ENCODE data around the gene KIF5A. TPM values are rescaled to one million over a fixed set of nuclear protein-coding genes. Genes with fewer than 3 reads are reported as not detected.

The KIF5A gene
- total and polyA plus RNA-seq, 2 of the 13 experiments (the other 11 are each of a cell fraction or from before 2014, with no cell fraction given) = 1.6 to 11.9 TPM

DNA sequence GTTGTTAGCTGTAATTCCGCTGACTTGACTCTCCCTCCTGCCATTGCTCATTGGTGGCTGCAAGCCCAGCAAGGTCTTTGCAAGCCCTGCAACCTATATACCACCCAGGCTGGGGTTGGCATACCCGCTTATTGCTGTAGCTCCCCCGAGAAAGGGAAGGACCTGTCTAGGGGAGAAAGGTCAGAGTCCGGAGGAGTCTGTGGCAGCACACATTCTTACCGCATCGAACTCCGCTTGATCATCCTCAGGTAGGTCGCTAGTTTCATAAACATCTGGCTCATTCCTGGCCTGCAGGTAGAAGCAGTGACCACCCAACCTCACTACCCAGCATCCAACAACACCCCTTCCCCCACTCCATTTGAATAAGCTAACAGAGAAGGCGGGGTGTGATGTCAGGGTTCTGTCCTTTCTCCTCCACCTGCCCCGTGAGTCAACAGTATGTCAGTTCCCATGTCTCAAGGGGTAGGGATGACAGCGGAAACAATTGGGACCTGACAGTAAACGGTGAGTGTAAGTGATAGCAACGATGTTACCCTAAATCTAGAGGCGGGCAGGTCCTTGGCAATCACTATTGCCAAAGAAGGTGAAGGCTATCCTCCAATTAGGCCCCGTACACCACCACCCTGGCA lies 3.9 kb upstream of the KIF5A start (continued):
- TF ChIP-seq, protein P1, sequence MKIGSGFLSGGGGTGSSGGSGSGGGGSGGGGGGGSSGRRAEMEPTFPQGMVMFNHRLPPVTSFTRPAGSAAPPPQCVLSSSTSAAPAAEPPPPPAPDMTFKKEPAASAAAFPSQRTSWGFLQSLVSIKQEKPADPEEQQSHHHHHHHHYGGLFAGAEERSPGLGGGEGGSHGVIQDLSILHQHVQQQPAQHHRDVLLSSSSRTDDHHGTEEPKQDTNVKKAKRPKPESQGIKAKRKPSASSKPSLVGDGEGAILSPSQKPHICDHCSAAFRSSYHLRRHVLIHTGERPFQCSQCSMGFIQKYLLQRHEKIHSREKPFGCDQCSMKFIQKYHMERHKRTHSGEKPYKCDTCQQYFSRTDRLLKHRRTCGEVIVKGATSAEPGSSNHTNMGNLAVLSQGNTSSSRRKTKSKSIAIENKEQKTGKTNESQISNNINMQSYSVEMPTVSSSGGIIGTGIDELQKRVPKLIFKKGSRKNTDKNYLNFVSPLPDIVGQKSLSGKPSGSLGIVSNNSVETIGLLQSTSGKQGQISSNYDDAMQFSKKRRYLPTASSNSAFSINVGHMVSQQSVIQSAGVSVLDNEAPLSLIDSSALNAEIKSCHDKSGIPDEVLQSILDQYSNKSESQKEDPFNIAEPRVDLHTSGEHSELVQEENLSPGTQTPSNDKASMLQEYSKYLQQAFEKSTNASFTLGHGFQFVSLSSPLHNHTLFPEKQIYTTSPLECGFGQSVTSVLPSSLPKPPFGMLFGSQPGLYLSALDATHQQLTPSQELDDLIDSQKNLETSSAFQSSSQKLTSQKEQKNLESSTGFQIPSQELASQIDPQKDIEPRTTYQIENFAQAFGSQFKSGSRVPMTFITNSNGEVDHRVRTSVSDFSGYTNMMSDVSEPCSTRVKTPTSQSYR (CRISPR knock-in tag; IDR thresholded peaks at IDR 0.05; ENCODE audit: borderline replicate concordance) = peak; percentile 84
- TF ChIP-seq POLR2A (IDR thresholded peaks at IDR 0.05; ENCODE audit: insufficient read depth in 1 of 2, low read depth in 2 of 2, low read length in 2 of 2) (peak in 1 of 2 experiments; percentile 31; a peak in 1 of 4 replicates), MYC (CRISPR knock-in tag; IDR thresholded peaks at IDR 0.05; ENCODE audit: borderline replicate concordance) (0 out of 2 replicates have a peak, but pooled peaks have one; percentile 20), FOSL2 (CRISPR knock-in tag; IDR thresholded peaks at IDR 0.05) (peak; percentile 39; the same call in 1 of the 2 replicates), ZNF616 (CRISPR knock-in tag; IDR thresholded peaks at IDR 0.05; ENCODE audit: low read depth) (no peak), ZBTB8A (CRISPR knock-in tag; IDR thresholded peaks at IDR 0.05; ENCODE audit: borderline replicate concordance, low read depth) (no peak), ZSCAN29 (CRISPR knock-in tag; conservative IDR thresholded peaks at IDR 0.05) (no peak), ZNF333 (CRISPR knock-in tag; IDR thresholded peaks at IDR 0.05; ENCODE audit: borderline replicate concordance) (no peak), ZKSCAN5 (CRISPR knock-in tag; IDR thresholded peaks at IDR 0.05) (no peak), ZNF747 (CRISPR knock-in tag; IDR thresholded peaks at IDR 0.05; ENCODE audit: borderline replicate concordance) (no peak), SAP130 (CRISPR knock-in tag; IDR thresholded peaks at IDR 0.05; ENCODE audit: low read depth) (peak; percentile 68), ZNF891 (CRISPR knock-in tag; IDR thresholded peaks at IDR 0.05) (no peak), PHB2 (IDR thresholded peaks at IDR 0.05; ENCODE audit: partially characterized antibody) (no peak), KDM6A (CRISPR knock-in tag; IDR thresholded peaks at IDR 0.05; ENCODE audit: low read depth) (no peak), ZBTB1 (CRISPR knock-in tag; IDR thresholded peaks at IDR 0.05; ENCODE audit: borderline replicate concordance) (no peak), FOSL1 (CRISPR knock-in tag; IDR thresholded peaks at IDR 0.05; ENCODE audit: borderline replicate concordance) (no peak), SIN3A (IDR thresholded peaks at IDR 0.05; ENCODE audit: borderline replicate concordance, low read depth, low read length) (0 out of 2 replicates have a peak, but pooled peaks have one; percentile 50), ZNF143 (CRISPR knock-in tag; IDR thresholded peaks at IDR 0.05) (peak; percentile 33; the same call in 1 of the 2 replicates), ZBTB7A (CRISPR knock-in tag; IDR thresholded peaks at IDR 0.05) (no peak), ZFX (CRISPR knock-in tag; IDR thresholded peaks at IDR 0.05; ENCODE audit: low read depth) (no peak)
- TF ChIP-seq, protein P2, sequence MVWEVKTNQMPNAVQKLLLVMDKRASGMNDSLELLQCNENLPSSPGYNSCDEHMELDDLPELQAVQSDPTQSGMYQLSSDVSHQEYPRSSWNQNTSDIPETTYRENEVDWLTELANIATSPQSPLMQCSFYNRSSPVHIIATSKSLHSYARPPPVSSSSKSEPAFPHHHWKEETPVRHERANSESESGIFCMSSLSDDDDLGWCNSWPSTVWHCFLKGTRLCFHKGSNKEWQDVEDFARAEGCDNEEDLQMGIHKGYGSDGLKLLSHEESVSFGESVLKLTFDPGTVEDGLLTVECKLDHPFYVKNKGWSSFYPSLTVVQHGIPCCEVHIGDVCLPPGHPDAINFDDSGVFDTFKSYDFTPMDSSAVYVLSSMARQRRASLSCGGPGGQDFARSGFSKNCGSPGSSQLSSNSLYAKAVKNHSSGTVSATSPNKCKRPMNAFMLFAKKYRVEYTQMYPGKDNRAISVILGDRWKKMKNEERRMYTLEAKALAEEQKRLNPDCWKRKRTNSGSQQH (CRISPR knock-in tag; IDR thresholded peaks at IDR 0.05; ENCODE audit: low read depth) = no peak
- TF ChIP-seq, protein P3, sequence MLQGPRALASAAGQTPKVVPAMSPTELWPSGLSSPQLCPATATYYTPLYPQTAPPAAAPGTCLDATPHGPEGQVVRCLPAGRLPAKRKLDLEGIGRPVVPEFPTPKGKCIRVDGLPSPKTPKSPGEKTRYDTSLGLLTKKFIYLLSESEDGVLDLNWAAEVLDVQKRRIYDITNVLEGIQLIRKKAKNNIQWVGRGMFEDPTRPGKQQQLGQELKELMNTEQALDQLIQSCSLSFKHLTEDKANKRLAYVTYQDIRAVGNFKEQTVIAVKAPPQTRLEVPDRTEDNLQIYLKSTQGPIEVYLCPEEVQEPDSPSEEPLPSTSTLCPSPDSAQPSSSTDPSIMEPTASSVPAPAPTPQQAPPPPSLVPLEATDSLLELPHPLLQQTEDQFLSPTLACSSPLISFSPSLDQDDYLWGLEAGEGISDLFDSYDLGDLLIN (CRISPR knock-in tag; IDR thresholded peaks at IDR 0.05; ENCODE audit: borderline replicate concordance) = no peak
